Stimulated activated naive B cell treated with anti-CD40 and anti-IgM and Interleukin-4, amounts not matched to agents 10 μg/mL and 1 μg/mL and 100 μg/mL, for 72 hours (primary cell): ENCODE data around the gene RIN3.

ENCODE experiments used
- ATAC-seq, 2 donors: fragments of 150-1000 bp; cut with Tn5 transposase; replicated peaks; 2 replicates each; pipeline ENCODE4 v1.10.0; 2021; ENCODE audit warnings: moderate library complexity in 1 of 2
- DNase-seq: peaks from one replicate; pipeline ENCODE4 v3.0.0; 2021
- H3K27ac Mint-ChIP-seq: one replicate; pipeline ENCODE4 v1.8.0; 2022; ENCODE audit warnings: mild to moderate bottlenecking, mixed read lengths
- H3K27me3 Mint-ChIP-seq, 2 donors: one replicate each; pipeline ENCODE4 v1.8.0; 2022; ENCODE audit warnings: mixed read lengths in 2 of 2
- H3K36me3 Mint-ChIP-seq, 2 donors: one replicate each; pipeline ENCODE4 v1.8.0; 2022; ENCODE audit warnings: mixed read lengths in 2 of 2, mild to moderate bottlenecking in 1 of 2
- H3K4me1 Mint-ChIP-seq, 2 donors: one replicate each; pipeline ENCODE4 v1.8.0; 2022; ENCODE audit warnings: mixed read lengths in 2 of 2, mild to moderate bottlenecking in 1 of 2
- H3K4me3 Mint-ChIP-seq, 2 donors: one replicate each; pipeline ENCODE4 v1.8.0; 2022; ENCODE audit warnings: mild to moderate bottlenecking in 2 of 2, mixed read lengths in 2 of 2, moderate library complexity in 1 of 2
- H3K9me3 Mint-ChIP-seq, 2 donors: one replicate each; pipeline ENCODE4 v1.8.0; 2022; ENCODE audit warnings: mixed read lengths in 2 of 2, mild to moderate bottlenecking in 1 of 2

Gene RIN3

GRCh38 chr14:92513204-92513965, at the start of gene RIN3:
Gene RIN3, plus strand, starts transcription at chr14:92513781. Its CDS starts 152 bp downstream, at chr14:92513933.
- peak within 1 kb of the TSS; percentile 90 for H3K27ac Mint-ChIP-seq
- ATAC-seq (peak; percentile 76), DNase-seq (peak; percentile 46)
- no peaks in the 10 kb centered on the region for H3K36me3 Mint-ChIP-seq
- H3K4me3 Mint-ChIP-seq, result peak within 1 kb of the TSS; percentile 84 to 88
- peaks cover 30 to 45% of the 10 kb centered on the region in 2 donors for H3K4me1 Mint-ChIP-seq
- H3K9me3 Mint-ChIP-seq, result no peaks in the 10 kb centered on the region
- H3K27me3 Mint-ChIP-seq, result no peaks in the 10 kb centered on the region

GRCh38 chr14:92464156-92464555, 49.4 kb upstream of the RIN3 start:
- peaks cover 13 to 27% of the 10 kb centered on the region in 2 donors for H3K4me1 Mint-ChIP-seq
- H3K9me3 Mint-ChIP-seq, result peaks cover 3 to 11% of the 10 kb centered on the region in 2 donors
- peaks cover 10 to 38% of the 10 kb centered on the region in 2 donors for H3K27me3 Mint-ChIP-seq
- no peak for ATAC-seq
- DNase-seq, result no peak
- no peak overlapping the region for H3K4me3 Mint-ChIP-seq
- no peak overlapping the region for H3K27ac Mint-ChIP-seq
- H3K36me3 Mint-ChIP-seq, result peaks cover 2 to 8% of the 10 kb centered on the region in 2 donors

- Mint-ChIP-seq H3K4me1 (peaks cover 13 to 22% of the 10 kb centered on the region in 2 donors), H3K9me3 (peaks cover 3 to 12% of the 10 kb centered on the region in 2 donors), H3K27ac (no peak overlapping the region), H3K36me3 (peaks cover 2 to 8% of the 10 kb centered on the region in 2 donors), H3K4me3 (no peak overlapping the region), H3K27me3 (peaks cover 10 to 32% of the 10 kb centered on the region in 2 donors)
- ATAC-seq, result no peak
- no peak for DNase-seq
These were observed 48.9 kb upstream of the RIN3 start for GRCh38 chr14:92464716-92465115.

- Mint-ChIP-seq H3K36me3 (peaks cover 2 to 8% of the 10 kb centered on the region in 2 donors), H3K27me3 (peaks cover 10 to 28% of the 10 kb centered on the region in 2 donors), H3K4me1 (peaks cover 9 to 17% of the 10 kb centered on the region in 2 donors), H3K27ac (no peak overlapping the region), H3K9me3 (peaks cover 3 to 12% of the 10 kb centered on the region in 2 donors), H3K4me3 (no peak overlapping the region)
- DNase-seq (no peak), ATAC-seq (no peak)
These were observed 48.1 kb upstream of the RIN3 start for GRCh38 chr14:92465353-92466055.

GRCh38 chr14:92466059-92466458, 47.5 kb upstream of the RIN3 start:
- peaks cover 3 to 12% of the 10 kb centered on the region in 2 donors for H3K9me3 Mint-ChIP-seq
- no peak for DNase-seq

GRCh38 chr14:92469515-92469914, 44.1 kb upstream of the RIN3 start:
- no peak for DNase-seq
- no peak overlapping the region for H3K27ac Mint-ChIP-seq
- H3K9me3 Mint-ChIP-seq, result peaks cover 3 to 12% of the 10 kb centered on the region in 2 donors
- peaks cover 2 to 13% of the 10 kb centered on the region in 2 donors for H3K4me1 Mint-ChIP-seq
- no peak overlapping the region for H3K4me3 Mint-ChIP-seq
- H3K27me3 Mint-ChIP-seq, result peaks cover 0 to 6% of the 10 kb centered on the region in 2 donors
- H3K36me3 Mint-ChIP-seq, result peaks cover 2 to 8% of the 10 kb centered on the region in 2 donors
- no peak for ATAC-seq

More at GRCh38 chr14:92466059-92466458, 47.5 kb upstream of the RIN3 start:
- H3K27ac Mint-ChIP-seq, result no peak overlapping the region
- H3K36me3 Mint-ChIP-seq, result peaks cover 2 to 8% of the 10 kb centered on the region in 2 donors
- ATAC-seq, result no peak
- no peak overlapping the region for H3K4me3 Mint-ChIP-seq
- peaks cover 4 to 12% of the 10 kb centered on the region in 2 donors for H3K4me1 Mint-ChIP-seq
- peaks cover 10 to 28% of the 10 kb centered on the region in 2 donors for H3K27me3 Mint-ChIP-seq

GRCh38 chr14:92470215-92470614, 43.4 kb upstream of the RIN3 start:
- Mint-ChIP-seq H3K27me3 (peaks cover 1 to 6% of the 10 kb centered on the region in 2 donors), H3K4me1 (peaks cover 2 to 13% of the 10 kb centered on the region in 2 donors), H3K36me3 (peaks cover 2 to 8% of the 10 kb centered on the region in 2 donors), H3K9me3 (peaks cover 3 to 12% of the 10 kb centered on the region in 2 donors), H3K27ac (no peak overlapping the region), H3K4me3 (no peak overlapping the region)
- DNase-seq (no peak), ATAC-seq (no peak)

- H3K27me3 Mint-ChIP-seq, result peaks cover 4 to 6% of the 10 kb centered on the region in 2 donors
- peaks cover 2 to 13% of the 10 kb centered on the region in 2 donors for H3K4me1 Mint-ChIP-seq
- no peak overlapping the region for H3K4me3 Mint-ChIP-seq
- no peak overlapping the region for H3K27ac Mint-ChIP-seq
- peaks cover 3 to 12% of the 10 kb centered on the region in 2 donors for H3K9me3 Mint-ChIP-seq
- peaks cover 2 to 8% of the 10 kb centered on the region in 2 donors for H3K36me3 Mint-ChIP-seq
- ATAC-seq, result no peak
- DNase-seq, result no peak
These were observed 42.8 kb upstream of the RIN3 start for GRCh38 chr14:92470811-92471210.

- H3K27me3 Mint-ChIP-seq, result peaks cover 4 to 6% of the 10 kb centered on the region in 2 donors
- H3K4me1 Mint-ChIP-seq, result peaks cover 2 to 13% of the 10 kb centered on the region in 2 donors
- H3K4me3 Mint-ChIP-seq, result no peak overlapping the region
- peaks cover 1 to 8% of the 10 kb centered on the region in 2 donors for H3K36me3 Mint-ChIP-seq
- no peak for ATAC-seq
- no peak for DNase-seq
- peaks cover 3 to 12% of the 10 kb centered on the region in 2 donors for H3K9me3 Mint-ChIP-seq
- H3K27ac Mint-ChIP-seq, result no peak overlapping the region
These were observed 41.7 kb upstream of the RIN3 start for GRCh38 chr14:92471919-92472318.

GRCh38 chr14:92472860-92473259, 40.7 kb upstream of the RIN3 start:
- no peak for DNase-seq
- Mint-ChIP-seq H3K4me1 (peaks cover 2 to 13% of the 10 kb centered on the region in 2 donors), H3K36me3 (peaks cover 0 to 4% of the 10 kb centered on the region in 2 donors), H3K9me3 (peaks cover 3 to 6% of the 10 kb centered on the region in 2 donors), H3K27me3 (peaks cover 0 to 7% of the 10 kb centered on the region in 2 donors), H3K4me3 (no peak overlapping the region), H3K27ac (no peak overlapping the region)
- ATAC-seq, result peak; percentile 41 to 42

GRCh38 chr14:92473261-92473968, 40.2 kb upstream of the RIN3 start:
- Mint-ChIP-seq H3K4me3 (no peak overlapping the region), H3K4me1 (peaks cover 2 to 13% of the 10 kb centered on the region in 2 donors), H3K36me3 (peaks cover 0 to 4% of the 10 kb centered on the region in 2 donors), H3K27me3 (peaks cover 0 to 7% of the 10 kb centered on the region in 2 donors), H3K9me3 (peaks cover 3 to 6% of the 10 kb centered on the region in 2 donors), H3K27ac (peak overlapping the region; percentile 53)
- DNase-seq (no peak), ATAC-seq (no peak)

- DNase-seq (no peak), ATAC-seq (no peak)
- Mint-ChIP-seq H3K27ac (no peak overlapping the region), H3K27me3 (peaks cover 0 to 7% of the 10 kb centered on the region in 2 donors), H3K36me3 (peaks cover 0 to under 1% of the 10 kb centered on the region in 2 donors), H3K4me1 (peaks cover 2 to 13% of the 10 kb centered on the region in 2 donors), H3K9me3 (peaks cover 4% of the 10 kb centered on the region in 2 donors), H3K4me3 (no peak overlapping the region)
These were observed 39.5 kb upstream of the RIN3 start for GRCh38 chr14:92473969-92474535.

GRCh38 chr14:92475037-92475436, 38.5 kb upstream of the RIN3 start:
- no peak overlapping the region for H3K27ac Mint-ChIP-seq
- peaks cover 2 to 13% of the 10 kb centered on the region in 2 donors for H3K4me1 Mint-ChIP-seq
- no peak for ATAC-seq

More at GRCh38 chr14:92475037-92475436, 38.5 kb upstream of the RIN3 start:
- Mint-ChIP-seq H3K36me3 (no peaks in the 10 kb centered on the region), H3K4me3 (no peak overlapping the region), H3K9me3 (peaks cover 4 to 6% of the 10 kb centered on the region in 2 donors), H3K27me3 (peaks cover 0 to 10% of the 10 kb centered on the region in 2 donors)
- DNase-seq, result no peak
